ENCODE measurements around the gene KRTAP5-7.
"Not testable (repeated sequence)": the region's sequence is repeated elsewhere in the genome, so short reads cannot be mapped to it uniquely, and the experiment has no call there.

Gene KRTAP5-7

DNA sequence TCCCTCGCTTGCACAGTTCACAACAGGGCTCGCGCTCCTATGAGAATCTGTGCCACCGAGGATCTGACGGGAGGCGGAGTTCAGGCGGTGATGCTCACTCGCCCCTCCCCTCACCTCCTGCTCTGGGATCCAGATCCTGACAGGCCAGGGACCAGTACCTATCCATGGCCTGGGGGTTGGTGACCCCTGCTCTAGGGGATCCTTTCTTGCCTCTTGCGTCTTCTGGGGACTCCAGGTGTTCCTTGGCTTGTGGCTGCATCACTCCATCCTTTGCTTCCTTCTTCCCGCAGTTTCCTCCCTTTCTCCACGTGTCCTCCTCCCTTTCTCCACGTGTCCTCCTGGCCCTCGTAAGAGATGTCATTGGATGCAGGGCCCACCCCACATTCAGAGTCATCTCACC lies 30.6 kb upstream of the KRTAP5-7 start:
- no peak for DNase-seq (ENCODE audit: low spot score)

DNA sequence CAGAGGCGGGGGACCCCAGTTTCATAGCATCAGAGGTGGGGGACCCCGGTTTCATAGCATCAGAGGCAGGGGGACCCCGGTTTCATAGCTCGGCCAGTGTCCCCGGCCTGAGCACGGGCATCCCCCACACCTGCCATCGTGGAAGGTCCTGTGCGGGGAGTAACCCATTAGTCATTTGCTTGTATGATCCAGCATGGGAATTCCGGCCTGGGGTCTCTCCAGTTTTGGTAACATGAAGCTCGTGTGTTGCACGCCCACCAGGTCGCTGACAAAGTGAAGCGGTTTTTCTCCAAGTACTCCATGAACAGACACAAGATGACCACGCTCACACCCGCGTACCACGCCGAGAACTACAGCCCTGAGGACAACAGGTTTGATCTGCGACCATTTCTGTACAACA lies 29.0 kb upstream of the KRTAP5-7 start:
- no peak for DNase-seq (ENCODE audit: low spot score)

DNA sequence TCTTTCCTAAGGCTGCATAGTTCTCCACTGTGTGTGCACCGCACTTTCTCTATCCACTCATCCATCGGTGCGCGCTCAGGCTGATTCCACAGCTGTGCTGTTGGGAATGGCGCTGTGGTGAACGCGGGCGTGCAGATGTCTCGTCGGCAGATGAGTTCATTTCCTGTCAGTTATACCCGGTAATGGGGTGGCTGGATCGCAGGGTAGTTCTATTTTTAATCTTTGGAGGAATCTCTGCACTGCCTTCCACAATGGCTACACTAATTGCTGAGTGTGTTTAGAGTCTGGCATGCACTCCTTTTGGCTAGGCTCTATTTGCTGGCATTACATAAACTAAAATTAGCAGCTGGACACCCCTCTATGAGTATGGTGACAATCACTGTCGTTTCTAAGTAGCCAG lies 27.9 kb upstream of the KRTAP5-7 start:
- DNase-seq (ENCODE audit: low spot score): no peak

DNA sequence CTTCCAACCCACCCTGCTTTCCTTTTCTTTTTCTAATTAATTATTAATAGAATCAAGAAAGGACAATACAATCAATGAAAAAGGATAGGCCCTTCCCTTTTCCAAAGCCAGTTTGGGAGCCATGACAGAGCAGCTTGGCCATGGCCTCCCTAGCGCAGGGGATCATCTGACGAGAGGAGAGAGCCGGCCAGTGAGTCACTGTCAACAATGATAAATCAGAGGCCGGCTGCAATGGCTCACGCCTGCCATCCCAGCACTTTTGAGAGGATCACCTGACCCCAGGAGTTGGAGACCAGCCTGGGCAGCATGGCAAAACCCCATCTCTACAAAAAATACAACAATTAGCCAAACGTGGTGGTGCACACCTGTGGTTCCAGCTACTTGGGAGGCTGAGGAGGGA lies 27.5 kb upstream of the KRTAP5-7 start:
- DNase-seq (ENCODE audit: low spot score): no peak

DNA sequence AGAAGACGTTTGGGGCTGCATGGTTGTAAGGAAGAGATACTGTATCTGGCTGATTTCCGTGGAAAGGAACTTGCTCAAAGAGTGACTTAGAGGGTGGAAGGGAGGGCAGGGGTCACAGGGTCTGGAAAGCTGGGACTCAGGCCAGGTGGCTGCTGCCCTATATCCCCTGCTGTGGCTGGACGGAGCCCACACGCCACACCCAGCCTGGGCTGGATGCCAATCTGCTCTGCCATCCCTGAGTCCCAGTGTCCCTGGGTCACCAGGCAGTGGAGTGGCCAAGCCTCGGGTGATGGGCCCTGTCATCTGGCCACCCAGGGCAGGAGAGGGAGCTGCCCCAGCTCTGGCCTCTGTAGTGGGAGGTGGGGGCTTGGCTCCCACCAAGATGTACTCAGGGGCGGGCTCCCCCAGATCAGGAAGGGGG lies 26.5 kb upstream of the KRTAP5-7 start:
- no peak for DNase-seq (ENCODE audit: low spot score)

DNA sequence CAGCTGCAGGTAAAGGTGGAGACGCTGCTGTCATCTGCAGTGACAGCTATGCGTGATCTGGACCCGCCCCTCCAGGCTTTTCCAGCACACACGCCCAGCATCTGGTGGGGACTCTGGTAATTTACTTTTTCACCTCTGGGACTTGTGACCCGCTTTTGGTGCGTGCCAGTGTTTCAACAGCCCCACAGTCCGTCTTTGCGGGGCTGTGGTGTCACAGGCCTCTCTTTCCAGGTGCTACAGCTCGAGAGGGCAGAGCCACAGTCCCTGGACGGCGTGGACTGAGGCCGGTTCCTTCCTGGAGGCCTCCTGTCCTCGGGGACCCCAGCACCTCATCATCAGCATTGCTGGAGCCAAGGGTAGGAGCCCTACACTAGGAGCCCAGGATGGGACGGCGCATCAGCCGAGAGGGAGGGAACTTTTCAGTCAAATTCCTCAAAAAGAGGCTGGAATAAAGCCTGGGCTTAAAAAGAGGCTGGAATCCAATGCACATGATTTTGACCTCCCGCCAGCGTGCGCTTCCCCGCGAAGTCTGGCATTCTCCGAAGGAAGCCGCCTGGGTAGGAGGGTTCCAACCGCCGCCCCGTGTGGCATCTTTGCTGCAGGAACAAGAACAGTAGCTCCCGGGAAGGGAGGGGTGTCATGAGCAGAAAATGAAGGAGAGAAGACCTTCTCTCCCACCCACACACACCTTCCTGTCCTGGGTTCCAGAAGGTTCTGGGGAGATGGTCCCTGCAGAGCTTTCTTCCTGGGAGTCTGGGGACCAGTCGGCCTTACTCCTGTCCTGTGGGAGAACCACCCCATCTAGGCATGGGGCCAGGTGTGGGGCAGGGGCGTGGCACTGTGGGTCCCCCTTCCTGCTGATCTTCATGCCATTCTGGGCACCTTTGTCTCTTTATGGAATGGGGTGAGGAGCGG lies 25.7 kb upstream of the KRTAP5-7 start:
- DNase-seq (ENCODE audit: low spot score): no peak

DNA sequence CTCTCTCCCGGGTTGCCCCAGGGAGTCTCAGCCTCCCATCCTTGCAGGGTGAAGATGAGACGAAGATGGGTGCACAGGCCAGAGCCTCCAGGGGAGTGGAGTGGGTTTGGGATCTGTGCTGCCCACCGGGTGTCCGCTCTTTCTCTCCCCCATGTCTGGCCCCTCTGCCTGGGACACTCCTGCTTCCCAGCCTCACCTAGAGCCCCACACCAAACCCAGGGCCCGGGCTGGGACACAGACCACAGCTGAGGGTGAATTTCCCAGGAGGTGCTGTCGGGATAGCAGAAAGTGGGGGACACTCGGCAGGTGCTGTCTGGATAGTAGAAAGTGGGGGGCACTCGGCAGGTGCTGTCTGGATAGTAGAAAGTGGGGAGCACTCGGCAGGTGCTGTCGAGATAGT lies 25.0 kb upstream of the KRTAP5-7 start:
- DNase-seq (ENCODE audit: low spot score): no peak

DNA sequence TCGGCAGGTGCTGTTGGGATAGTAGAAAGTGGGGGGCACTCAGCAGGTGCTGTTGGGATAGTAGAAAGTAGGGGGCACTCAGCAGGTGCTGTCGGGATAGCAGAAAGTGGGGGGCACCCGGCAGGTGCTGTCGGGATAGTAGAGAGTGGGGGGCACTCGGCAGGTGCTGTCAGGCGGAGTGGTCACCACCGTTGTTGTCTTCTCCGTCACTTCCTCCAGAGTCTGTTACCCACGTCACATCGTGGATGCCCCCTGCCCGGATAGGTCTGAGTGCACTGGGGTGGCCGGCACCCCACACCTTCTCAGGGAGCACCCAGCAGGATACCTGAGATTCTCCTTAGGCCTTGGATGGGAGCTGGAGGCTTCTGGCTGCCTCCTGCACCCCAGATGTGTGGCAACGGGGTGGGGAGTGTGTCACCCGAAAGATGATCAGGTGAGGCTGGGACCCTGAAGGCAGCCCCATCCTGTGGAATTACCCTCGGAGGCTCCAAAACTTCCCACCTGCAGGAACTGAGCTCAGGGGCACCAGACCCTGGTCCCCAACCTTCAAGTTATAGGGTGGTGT lies 24.1 kb upstream of the KRTAP5-7 start:
- no peak for DNase-seq (ENCODE audit: low spot score)

DNA sequence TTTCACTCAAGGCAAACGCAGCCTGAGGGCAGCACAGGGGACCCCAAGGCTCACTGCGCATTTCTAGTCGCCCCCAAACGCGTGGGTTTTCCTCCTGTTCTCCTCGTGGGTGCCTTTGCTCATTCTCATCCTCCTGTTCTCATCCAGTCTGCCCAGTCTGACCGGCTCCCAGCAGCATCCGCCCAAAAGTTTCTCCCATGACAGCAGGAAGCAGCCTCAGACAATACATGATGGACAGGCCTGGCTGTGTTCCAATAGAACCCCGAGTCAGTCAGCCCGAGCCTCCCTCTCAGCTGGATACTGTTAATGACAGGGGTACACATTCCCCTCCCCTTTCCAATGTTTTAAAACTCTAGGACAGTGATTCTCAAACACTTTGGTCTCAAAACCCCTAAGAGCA lies 22.5 kb upstream of the KRTAP5-7 start:
- DNase-seq (ENCODE audit: low spot score): no peak

DNA sequence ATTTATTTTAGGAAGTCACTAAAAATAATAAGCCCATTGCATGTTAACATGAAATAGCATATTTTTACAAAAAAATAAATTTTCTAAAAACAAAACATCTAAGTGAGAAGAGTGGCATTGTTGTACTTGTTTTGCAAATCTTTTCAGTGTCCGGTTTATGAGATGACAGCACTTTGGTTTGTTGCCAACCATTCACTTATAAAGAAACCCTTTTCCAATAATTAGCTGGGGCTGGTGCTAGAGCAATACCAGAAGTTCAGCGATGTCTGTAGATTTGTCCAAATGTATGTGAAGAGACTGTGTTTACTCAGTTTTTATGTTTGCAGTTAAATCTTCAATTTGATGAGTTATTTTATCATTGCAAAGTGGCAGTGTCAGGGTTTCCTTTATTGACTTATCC lies 22.1 kb upstream of the KRTAP5-7 start:
- no peak for DNase-seq (ENCODE audit: low spot score)

DNA sequence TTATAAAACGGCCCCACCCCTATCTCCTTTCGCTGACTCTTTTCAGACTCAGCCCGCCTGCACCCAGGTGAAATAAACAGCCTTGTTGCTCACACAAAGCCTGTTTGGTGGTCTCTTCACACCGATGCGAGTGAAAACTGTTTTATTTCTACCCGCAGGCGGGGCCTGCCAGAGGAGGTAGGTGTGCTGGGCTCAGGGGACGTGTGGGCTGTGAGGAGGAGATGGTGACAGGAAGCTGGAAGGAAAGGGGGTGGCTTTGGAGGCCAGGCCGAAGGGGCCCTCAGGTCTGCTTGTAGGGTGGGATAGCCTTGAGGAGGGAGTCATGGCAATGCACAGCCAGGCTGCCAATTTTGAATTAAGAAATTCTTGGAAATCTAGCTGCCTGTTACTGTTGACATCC lies 21.3 kb upstream of the KRTAP5-7 start:
- DNase-seq (ENCODE audit: low spot score): no peak

DNA sequence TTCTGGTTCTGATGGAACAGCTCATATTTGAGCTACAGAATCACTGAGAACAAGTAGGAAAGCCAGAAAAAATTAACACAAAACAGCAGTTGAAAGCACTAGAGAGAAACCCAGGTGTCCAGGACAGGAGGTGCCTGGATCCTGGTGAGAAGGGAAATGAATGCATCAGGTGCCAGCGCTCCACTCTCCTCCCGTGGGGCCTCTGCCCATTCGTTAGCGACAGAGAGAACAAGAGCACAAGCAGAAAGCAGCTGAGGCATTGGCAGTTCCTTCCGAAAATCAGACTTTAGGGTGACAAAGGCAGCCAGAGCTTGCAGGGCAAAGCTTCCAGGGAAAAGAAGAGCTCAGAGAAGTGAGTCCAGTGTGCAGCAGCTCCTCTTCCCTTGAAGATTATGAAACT lies 20.0 kb upstream of the KRTAP5-7 start:
- no peak for DNase-seq (ENCODE audit: low spot score)

DNA sequence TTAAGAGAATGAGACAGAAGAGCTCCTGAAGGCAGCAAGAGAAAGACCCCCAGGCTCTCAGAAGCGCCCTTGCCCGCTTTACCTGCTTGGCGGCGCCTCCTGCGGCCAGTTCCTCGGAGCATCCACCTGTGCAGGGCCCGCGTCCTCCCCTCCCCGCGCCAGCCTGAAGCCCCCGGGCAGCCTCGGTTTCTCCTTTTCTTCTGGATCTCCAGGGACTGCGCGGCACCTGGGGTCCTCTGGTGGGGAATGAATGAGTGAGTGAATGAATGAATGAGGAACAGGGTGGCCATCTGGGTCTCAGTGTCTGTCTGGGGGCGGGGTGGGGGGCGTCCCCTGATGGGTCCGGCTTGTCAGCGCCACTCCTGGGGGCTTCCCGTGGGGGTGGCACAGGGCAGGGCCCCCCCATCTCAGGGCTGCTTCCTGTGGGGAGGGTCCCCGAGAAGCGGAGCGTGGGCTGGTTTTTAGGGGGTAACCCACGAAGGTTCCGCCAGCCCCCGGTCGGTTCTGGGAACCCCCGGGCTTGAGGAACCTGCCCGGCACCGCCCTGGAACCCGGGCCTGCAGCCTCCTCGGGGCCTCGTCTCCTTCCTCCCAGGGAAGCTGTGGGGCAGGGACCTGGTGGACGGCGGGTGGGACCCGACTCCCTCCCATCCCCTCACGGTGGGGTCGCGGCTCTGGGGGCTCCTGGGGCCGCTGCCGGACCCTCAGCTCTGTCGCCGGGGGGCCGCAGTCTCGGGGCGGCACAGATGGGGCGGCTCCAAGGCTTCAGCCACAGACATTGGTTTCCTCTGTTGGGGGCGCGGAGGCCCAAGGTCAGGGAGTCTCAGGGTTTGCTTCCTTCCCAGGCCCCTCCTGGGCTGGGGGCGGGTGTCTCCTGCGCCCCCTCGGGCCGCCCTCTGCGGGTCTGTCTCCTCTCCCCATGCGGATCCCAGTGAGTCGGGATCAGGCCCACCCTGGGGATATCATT lies 8.3 kb upstream of the KRTAP5-7 start:
- no peak for DNase-seq (ENCODE audit: low spot score)

DNA sequence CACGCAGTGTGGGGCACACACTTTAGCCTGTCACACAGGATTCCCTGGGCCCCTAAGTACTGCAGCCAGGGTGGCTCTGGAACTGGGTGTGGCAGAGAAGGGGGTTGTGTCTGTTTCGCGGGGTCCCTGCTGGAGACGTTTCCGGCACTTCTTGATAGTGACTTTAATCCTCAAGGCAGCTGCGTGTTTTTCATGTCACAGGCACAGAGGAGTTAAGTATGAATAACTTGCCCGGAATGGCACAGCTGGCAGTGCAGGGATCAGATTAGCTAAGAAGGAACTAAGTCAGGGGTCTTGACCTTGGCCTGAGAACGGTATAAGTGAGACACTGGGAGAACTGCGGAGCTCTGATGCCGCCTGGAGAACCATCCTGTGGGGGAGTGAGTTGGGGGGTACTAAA lies 7.5 kb upstream of the KRTAP5-7 start:
- DNase-seq (ENCODE audit: low spot score): no peak

DNA sequence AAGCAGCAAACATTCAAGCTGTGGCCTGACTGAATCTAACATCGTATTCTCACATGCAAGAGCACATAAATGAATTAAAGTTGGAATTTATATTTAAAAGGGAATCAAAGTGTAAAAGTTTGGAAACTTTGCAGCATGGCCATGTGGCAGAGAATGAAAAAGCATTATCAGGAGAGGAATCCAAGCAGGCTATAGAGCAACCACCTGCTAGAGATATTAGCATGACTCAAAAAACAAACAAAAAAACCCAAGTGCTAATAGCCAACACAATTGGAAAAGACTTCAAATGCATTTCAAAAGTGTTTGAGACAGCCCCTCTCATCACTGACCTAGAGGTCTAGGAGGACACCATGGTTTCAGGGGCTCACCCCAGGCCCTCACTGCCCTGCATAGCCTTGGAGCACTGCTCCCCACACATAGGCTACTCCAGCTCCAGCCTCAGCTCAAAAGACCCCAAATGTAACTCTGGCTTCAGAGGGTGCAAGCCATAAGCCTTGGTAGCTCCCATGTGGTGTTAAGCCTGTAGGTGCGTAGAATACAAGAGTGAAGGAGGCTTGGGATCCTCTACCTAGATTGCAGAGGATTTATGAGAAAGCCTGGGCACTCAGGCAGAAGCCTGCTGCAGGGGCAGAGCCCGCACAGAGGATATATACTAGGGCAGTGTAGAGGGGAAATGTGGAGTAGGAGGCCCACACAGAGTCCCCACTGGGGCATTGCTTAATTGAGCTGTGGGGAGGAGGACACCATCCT lies 1.7 kb upstream of the KRTAP5-7 start:
- no peak for DNase-seq (ENCODE audit: low spot score)

DNA sequence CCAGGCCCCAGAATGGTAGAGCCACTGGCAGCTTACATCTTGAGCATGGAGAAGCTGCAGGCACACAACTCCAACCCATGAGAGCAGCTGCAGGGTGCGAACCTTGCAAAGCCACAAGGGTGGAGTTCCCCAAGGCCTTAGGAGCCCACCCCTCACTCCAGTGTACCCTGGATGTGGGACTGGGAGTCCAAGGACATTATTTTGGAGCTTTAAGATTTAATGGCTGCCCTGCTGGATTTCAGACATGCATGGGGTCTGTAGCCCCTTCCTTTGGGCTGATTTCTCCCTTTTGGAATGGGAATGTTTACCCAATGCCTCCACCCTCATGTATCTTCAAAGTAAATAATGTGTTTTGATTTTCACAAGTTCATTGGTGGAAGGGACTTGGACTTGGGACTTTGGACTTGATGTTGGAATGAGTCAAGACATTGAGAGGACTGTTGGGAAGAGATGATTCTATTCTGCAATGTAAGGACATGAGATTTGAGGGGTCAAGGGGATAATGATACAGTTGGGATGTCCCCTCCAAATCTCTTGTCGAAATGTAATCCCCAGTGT lies 1.1 kb upstream of the KRTAP5-7 start:
- no peak for DNase-seq (ENCODE audit: low spot score)

DNA sequence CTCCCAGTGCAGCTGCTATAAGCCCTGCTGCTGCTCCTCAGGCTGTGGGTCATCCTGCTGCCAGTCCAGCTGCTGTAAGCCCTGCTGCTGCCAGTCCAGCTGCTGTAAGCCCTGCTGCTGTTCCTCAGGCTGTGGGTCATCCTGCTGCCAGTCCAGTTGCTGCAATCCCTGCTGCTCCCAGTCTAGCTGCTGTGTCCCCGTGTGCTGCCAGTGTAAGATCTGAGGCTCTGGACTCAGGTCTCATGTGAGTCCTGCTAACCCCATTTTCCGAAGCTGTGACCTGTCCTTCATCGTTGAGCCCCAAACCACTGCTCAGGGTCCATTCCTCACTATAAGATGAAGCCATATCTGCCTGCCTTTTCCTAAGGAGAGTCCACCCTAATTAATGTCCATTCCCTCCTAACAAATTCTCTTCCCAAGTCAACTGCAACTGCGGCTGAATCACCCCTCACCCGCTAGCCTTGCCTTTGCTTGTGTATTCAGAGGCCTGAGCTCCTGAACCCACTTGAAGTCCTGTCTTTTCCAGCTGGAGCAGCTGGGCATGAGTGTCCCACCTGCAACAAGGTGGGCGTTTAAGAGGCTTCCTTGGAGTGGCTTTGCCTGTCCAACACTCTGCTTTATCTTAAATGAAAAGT lies 626 bp downstream of the KRTAP5-7 start:
- no peak for DNase-seq (ENCODE audit: low spot score)

DNA sequence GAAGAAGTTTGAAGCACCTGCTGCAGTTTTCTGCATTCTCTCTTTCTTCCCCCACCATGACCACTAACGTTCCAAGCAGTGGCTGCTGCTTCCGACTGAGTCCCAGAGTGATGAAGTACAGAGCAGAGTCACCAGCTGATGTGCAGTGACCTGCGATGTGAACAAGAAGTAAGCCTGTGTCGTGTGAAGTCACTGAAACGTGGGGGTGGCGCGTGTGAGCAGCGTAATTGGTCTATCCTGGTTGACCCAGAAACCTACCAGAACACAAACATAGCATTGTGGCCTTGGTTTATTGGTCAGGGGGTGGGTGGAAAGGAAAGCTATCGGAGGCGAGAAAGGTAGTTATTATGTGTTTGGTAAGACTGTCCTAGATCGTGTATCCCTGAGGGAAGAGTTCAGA lies 3.5 kb downstream of the KRTAP5-7 start:
- no peak for DNase-seq (ENCODE audit: low spot score)

DNA sequence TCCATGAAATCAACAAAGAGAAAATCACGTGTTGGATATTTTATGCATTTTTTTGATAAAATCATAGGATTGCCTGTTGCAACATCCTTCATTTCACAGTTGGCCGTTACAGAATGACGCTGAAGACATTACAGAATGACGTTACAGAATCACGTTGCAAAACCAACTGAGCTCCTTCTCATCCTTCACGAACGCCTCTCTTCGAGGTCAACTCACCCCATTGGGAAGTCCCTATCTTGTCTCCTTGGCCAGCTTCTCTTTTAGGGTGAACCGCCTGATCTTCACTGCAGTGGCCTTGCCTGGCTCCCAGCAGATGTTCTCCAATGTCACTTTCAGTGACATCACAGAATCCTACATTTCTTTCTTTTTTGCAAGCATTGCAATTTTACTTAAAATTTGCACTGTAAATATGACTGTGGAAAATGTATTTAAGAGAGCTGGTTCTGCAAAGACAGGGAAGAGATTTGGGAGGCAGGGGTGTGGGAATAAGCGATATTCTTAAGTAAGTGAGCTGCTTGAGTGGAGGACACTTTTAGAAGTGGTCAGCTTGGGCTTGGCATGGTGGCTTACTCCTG lies 5.1 kb downstream of the KRTAP5-7 start:
- no peak for DNase-seq (ENCODE audit: low spot score)

DNA sequence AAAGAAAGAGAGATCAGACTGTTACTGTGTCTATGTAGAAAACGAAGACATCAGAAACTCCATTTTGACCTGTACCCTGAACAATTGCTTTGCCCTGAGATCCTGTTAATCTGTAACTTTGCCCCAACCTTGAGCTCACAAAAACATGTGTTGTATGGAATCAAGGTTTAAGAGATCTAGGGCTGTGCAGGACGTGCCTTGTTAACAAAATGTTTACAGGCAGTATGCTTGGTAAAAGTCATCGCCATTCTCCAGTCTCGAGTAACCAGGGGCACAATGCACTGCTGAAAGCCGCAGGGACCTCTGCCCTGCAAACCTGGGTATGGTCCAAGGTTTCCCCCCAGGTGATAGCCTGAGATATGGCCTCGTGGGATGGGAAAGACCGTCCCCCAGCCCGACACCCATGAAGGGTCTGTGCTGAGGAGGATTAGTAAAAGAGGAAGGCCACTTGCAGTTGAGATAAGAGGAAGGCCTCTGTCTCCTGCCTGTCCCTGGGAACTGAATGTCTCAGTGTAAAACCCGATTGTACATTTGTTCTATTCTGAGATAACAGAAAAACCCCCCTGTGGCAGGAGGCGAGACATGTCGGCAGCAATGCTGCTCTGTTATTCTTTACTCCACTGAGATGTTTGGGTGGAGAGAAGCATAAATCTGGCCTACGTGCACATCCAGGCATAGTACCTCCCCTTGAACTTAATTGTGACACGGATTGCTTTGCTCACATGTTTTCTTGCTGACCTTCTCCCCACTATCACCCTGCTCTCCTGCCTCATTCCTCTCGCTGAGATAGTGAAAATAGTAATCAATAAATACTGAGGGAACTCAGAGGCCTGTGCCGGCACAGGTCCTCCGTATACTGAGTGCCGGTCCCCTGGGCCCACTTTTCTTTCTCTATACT lies 7.9 kb downstream of the KRTAP5-7 start:
- DNase-seq (ENCODE audit: low spot score): not testable (repeated sequence)
